Measurements from ENCODE around the gene ELMO2. TPM values are rescaled to one million over a fixed set of nuclear protein-coding genes. Genes with fewer than 3 reads are reported as not detected.

The ELMO2 gene
- total RNA-seq, 2 donors from 2014 or later: 47.7 to 117 TPM

DNA sequence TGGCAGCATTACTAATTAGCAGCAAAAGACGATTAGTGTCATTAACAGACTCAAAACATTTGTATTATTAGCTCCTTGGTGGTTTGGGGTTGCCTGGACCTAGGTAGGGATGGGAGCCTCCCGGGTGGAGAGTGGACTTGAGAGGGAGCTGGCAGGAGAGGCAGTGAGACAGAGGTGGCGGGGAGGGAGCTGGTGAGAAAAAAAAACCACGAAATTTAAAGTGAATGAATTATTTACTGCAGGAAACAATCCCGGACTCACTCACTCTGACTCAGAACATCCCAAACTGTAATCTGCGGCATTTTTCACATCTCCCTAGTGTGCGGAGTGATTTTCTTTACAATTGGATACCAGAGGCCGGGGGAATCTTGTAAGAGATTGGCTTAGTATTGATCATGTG is 83.8 kb downstream of the ELMO2 start:
- no peaks in the 10 kb centered on the region for H3K9me3 ChIP-seq
- peaks cover 2% of the 10 kb centered on the region for H3K27me3 ChIP-seq (replicated peaks; ENCODE audit: insufficient read depth)

DNA sequence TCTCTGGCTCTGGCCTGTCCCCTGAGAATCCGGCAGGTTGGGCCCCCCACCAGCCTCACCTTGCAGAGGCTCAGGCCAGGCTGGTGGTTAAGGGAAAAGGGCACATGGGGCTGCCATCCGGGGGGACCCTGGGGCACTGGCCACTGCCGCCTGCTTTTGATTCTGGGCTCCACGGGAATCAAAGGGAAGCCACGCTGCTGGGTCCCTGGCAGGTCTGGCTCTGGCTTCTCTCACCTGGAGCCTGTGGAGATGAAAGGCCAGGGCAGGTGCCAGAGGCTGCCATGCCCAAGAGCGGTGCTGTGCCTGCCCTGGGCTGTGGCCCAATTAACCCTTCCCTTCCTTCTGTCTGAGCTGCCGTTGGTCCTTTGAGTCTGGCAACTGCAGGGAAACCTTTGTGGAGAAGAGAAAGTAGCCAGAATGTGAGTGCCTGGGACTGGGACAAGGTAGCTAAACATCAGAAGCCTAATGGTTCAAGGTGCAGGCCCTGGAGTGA is 88.7 kb downstream of the ELMO2 start:
- intact Hi-C loops (cut with DNase I): no loop called here
- no peak overlapping the region for H3K27ac ChIP-seq
- WGBS: 42% methylated on average over 7 of the region's 7 CpGs
- no peaks in the 10 kb centered on the region for H3K36me3 ChIP-seq
- H3K4me1 ChIP-seq (replicated peaks): no peaks in the 10 kb centered on the region
- H3K4me3 ChIP-seq: no peak overlapping the region
- peaks cover 4% of the 10 kb centered on the region for H3K27me3 ChIP-seq (replicated peaks; ENCODE audit: insufficient read depth)
- DNase-seq (ENCODE audit: low spot score): no peak
- no peak for TF ChIP-seq POLR2A (IDR thresholded peaks at IDR 0.05)
- TF ChIP-seq, protein P1, sequence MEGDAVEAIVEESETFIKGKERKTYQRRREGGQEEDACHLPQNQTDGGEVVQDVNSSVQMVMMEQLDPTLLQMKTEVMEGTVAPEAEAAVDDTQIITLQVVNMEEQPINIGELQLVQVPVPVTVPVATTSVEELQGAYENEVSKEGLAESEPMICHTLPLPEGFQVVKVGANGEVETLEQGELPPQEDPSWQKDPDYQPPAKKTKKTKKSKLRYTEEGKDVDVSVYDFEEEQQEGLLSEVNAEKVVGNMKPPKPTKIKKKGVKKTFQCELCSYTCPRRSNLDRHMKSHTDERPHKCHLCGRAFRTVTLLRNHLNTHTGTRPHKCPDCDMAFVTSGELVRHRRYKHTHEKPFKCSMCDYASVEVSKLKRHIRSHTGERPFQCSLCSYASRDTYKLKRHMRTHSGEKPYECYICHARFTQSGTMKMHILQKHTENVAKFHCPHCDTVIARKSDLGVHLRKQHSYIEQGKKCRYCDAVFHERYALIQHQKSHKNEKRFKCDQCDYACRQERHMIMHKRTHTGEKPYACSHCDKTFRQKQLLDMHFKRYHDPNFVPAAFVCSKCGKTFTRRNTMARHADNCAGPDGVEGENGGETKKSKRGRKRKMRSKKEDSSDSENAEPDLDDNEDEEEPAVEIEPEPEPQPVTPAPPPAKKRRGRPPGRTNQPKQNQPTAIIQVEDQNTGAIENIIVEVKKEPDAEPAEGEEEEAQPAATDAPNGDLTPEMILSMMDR (IDR thresholded peaks at IDR 0.05): no peak
- no peak for TF ChIP-seq POLR2AphosphoS5 (IDR thresholded peaks at IDR 0.05)
- no peaks in the 10 kb centered on the region for H3K9me3 ChIP-seq

More for the DNA sequence above, 83.8 kb downstream of the ELMO2 start:
- intact Hi-C loops (cut with DNase I): no loop called here
- no peak for TF ChIP-seq POLR2A (IDR thresholded peaks at IDR 0.05)
- TF ChIP-seq, protein P1 (IDR thresholded peaks at IDR 0.05): no peak
- no peak for TF ChIP-seq POLR2AphosphoS5 (IDR thresholded peaks at IDR 0.05)
- 61% methylated on average over 8 of the region's 8 CpGs for WGBS
- no peaks in the 10 kb centered on the region for H3K4me1 ChIP-seq (replicated peaks)
- no peaks in the 10 kb centered on the region for H3K36me3 ChIP-seq
- no peak overlapping the region for H3K4me3 ChIP-seq
- no peak overlapping the region for H3K27ac ChIP-seq
- DNase-seq (ENCODE audit: low spot score): no peak

DNA sequence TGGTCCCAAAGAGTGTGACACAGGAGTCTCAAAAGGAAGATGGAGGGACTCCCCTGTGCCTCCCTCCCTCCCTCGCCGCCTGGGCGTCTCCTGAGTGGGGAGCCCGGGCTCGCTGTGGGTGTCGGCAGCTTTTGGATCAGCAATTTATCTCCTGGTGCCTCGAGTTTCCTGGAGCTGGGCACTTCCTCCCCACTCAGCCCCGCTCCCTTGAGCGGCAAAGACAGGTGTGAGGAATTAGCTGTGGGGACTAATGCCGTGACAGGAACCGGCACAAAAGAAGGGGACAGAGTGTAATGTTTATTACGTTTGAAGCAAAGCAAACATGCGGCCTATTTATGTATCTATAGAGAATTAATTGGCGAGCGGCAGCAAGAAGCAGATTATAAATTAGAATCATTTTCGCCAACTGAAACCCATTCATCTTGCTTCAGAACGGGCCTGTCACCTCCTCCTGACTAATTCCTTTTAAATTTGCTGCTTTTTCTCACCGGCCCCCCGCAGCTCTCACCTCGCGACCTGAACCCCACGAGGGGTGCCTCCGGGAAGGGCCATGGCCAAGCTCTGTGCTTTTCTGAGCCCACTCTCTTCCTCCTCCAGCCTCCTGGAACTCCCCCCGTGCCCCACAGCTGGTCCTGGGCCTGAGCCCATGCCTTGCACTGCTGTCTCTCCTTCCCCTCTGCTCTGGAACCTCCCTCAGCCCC is 89.3 kb downstream of the ELMO2 start:
- H3K4me3 ChIP-seq: no peak overlapping the region
- DNase-seq (ENCODE audit: low spot score): no peak
- H3K9me3 ChIP-seq: no peaks in the 10 kb centered on the region
- WGBS: 39% methylated on average over 23 of the region's 24 CpGs
- no peaks in the 10 kb centered on the region for H3K4me1 ChIP-seq (replicated peaks)
- peaks cover 4% of the 10 kb centered on the region for H3K27me3 ChIP-seq (replicated peaks; ENCODE audit: insufficient read depth)
- H3K27ac ChIP-seq: no peak overlapping the region
- TF ChIP-seq POLR2AphosphoS5 (IDR thresholded peaks at IDR 0.05) (no peak), POLR2A (IDR thresholded peaks at IDR 0.05) (no peak)
- TF ChIP-seq, protein P1 (IDR thresholded peaks at IDR 0.05): no peak
- intact Hi-C loops (cut with DNase I): no loop called here
- no peaks in the 10 kb centered on the region for H3K36me3 ChIP-seq

Other genes starting within 250 kb of the ELMO2 start
- 1 to 10 TPM; 1.9 to 3.3 TPM for gene CDH22, start 98.1 kb downstream of the ELMO2 start, total RNA-seq
- 10 to 100 TPM in 1 of 2 donors, 1 to 10 TPM in 1; 7.8 to 23.3 TPM for gene ZNF334, start 106.9 kb upstream of the ELMO2 start, total RNA-seq
- not detected for gene OCSTAMP, start 144.0 kb upstream of the ELMO2 start, total RNA-seq
- gene SLC13A3, start 244.8 kb upstream of the ELMO2 start, total RNA-seq: 10 to 100 TPM; 10.5 to 16.9 TPM

Data from prostate gland (tissue), 2 donors.